Stimulated activated naive CD8-positive, alpha-beta T cell treated with anti-CD3 and anti-CD28 coated beads, Interleukin-15, Interleukin-2, amounts not matched to agents 100 U/mL and 50 U/mL, for 24 hours (primary cell): Measurements from ENCODE around the gene CDCP1.
"Not testable (repeated sequence)": the region's sequence is repeated elsewhere in the genome, so short reads cannot be mapped to it uniquely, and the experiment has no call there.

Experiments used
- ATAC-seq: fragments of 150-1000 bp; cut with Tn5 transposase; one replicate; pipeline ENCODE4 v1.10.0; 2021
- DNase-seq: peaks from one replicate; pipeline ENCODE4 v3.0.0; 2021

The CDCP1 gene

DNA sequence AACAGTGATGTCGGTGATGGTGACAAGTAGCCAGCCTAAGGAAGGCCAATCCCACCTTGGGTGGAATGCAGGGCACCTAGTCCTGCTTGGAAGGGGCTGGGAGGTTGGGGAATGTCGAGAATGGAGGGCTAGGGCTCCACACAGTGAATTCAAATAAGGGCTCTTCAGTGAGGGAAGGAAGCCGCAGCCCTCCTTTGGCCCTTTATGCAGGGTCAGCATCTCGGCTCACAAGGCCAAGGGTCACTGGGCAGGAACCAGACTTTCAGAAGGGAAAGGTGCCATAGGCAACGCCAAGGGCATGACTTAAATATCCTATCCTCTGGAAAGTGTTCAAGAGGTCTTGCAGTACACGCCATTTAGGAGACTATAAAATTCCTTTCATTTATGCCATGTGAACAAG is 63.2 kb downstream of the CDCP1 start:
- DNase-seq: no peak
- ATAC-seq: no peak

DNA sequence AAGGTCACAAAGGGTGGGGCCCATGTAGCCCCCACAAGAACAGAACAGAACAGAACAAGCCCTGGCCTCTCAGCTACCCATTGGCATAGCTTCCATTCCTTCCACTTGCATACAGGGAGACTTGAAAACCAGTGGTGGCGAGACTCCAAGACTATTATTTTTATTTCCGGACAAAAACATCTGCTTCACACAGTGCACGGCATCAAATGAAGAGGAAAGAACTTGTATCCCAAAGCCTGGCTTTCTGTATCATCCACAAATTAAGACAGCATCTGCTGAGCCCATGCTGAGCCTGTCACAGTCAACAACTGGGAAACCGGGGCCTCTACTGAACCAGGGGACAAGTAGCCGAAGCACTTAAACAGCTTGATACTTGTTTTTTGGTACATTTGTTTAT is 64.0 kb downstream of the CDCP1 start:
- DNase-seq (no peak), ATAC-seq (no peak)

DNA sequence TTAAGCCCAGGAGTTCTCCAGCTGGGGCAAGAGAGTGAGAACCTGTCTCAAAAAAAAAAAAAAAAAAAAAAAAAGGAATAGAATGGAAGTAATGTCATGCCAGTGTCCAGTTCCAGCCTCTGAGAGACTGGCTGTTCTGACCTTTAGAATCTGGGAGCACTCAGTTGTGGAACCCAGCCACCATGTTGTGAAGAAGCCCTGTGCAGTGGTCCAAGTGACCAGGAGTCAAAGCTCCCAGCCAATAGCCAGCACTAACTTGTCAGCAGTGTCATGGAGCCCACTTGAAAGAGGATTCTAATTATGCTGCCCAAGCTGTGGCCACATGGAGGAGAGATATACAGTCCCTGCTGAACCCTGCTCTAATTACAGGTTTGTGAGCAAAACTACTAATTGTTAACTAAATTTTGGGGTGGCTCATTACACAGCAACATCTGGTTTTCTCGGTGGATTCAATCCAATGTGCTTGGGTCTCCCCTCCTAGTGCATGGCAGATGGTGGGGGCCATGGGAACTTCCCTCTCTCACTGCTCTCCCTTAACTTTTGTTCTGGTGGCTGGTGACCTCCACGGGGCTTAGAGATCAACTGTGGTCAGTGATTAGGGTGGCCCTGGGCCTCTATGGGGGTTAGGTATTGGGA is 64.6 kb downstream of the CDCP1 start:
- DNase-seq: no peak
- no peak for ATAC-seq

DNA sequence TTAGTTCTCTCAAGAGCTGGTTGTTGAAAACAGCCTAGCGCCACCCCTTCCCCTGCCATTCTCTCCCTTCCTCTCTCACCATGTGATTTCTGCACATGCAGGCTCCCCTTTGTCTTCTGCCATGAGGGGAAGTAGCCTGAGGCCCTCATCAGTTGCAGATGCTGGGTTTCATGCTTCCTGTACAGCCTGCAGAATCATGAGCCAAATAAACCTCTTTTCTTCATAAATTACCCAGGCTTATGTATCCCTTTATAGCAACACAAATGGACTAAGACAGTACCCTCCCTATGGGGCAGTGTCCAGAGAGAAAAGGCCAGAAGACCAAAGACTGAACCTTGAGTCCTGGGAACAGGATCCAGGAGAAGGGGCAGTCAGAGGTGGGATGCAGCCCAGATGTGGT is 65.4 kb downstream of the CDCP1 start:
- ATAC-seq: no peak

DNA sequence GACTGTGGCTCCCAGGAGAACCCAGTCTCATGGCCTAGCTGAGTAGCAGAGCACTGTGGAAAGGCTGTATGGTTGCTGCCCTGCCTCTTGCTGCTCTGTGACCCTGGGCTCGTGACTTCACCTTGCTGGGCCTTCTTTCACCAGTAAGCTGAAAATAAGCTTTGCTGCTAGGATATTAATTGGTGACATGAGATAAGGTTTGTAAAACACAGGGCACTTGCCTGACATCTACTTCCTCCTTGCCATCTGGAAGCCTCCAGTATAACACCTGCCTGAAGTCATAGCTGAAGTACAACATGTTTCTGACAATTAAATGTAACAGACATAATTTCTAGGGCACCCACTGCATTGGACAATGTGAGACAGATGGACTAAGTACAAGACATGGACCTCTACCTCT is 66.5 kb downstream of the CDCP1 start:
- DNase-seq: no peak
- no peak for ATAC-seq

More for the DNA sequence above, 65.4 kb downstream of the CDCP1 start:
- no peak for DNase-seq

DNA sequence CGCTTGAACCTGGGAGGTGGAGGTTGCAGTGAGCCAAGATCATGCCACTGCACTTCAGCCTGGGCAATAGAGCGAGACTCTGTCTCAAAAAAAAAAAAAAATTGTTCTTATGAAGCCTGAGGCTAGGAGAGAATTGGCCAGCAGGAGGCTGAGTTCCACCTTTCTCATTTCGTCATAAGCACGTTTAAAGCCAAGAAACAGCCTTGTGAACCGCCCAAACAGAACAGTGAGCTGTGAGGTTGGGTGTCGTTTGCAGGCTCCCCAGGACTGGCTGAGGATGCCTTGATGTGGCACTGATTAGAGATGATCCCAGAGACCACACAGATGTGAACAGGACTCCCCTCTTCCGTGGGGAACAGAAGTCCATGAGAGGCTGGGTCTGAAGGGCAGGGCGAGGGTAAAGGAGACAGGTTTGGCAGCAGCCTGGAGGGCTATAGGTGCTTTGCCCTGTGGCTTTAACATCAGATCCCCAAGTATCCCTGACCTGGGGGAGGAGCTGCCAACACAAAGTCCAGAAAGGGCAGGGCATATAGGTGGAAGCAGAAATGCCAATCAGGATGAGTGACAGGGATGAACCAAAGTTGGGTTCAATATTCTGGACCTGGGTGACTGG is 67.2 kb downstream of the CDCP1 start:
- DNase-seq: no peak
- ATAC-seq: no peak

DNA sequence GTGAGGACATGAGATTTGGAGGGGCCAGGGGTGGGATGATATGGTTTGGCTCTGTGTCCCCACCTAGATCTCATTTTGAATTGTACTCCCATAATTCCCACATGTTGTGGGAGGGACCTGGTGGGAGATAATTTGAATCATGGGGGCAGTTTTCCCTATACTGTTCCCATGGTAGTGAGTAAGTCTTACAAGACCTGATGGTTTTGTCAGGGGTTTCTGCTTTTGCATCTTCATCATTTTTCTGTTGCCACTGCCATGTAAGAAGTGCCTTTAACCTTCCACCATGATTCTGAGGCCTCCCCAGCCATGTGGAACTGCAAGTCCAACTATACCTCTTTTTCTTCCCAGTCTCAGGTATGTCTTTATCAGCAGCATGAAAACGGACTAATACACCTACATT is 67.9 kb downstream of the CDCP1 start:
- ATAC-seq, DNase-seq: not testable (repeated sequence)

DNA sequence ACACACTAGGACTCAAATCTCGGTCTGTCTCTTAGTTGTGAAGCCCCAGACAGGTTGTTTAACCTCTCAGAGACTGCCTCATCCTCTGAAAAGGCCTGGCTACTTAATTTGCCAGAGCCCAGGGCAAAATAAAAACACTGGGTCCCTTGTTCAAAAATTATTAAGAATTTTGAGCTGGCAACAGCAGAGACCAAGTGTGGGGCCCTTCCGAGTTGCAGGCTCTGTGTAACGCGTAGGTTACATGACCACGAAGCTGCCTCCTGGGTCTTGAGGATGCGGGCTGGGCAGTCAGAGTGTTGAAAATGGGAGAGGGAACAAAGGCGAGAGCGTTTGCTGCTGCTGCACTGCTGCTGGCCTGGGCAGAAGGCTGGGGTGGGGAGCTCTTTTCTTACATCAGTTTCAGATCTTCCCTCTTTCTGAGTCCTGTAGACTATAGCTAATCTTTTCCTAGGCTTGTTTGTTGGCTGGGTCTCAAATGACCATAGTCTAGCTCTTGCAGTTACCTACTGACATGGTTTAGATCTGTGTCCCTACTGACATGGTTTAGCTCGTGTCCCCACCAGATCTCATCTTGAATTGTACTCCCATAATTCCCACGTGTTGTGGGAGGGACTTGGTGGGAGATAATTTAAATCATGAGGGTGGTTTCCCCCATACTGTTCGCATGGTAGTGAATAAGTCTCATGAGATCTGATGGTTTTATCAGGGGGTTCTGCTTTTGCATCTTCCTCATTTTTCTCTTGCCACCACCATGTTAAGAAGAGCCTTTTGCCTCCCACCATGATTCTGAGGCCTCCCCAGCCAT is 70.2 kb downstream of the CDCP1 start:
- DNase-seq (no peak), ATAC-seq (no peak)

DNA sequence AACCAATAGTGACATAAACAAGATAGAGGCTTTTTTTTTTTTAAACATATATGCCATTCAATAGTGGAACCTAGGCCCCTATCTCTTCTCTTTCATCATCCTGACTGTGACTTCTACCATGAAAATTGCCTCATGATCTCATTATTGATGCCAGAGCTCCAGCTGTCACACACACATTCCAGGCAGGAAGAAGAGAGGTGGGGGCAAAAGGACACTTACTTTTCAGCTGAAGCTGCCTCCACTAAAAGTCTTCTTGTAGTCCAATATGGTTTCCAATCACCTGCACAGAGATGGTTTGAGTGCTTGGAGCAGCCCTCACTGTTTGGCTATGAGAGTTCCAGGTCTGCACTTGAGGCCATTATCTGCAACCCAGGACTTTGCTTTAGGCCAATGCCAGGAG is 75.1 kb downstream of the CDCP1 start:
- DNase-seq (no peak), ATAC-seq (no peak)

DNA sequence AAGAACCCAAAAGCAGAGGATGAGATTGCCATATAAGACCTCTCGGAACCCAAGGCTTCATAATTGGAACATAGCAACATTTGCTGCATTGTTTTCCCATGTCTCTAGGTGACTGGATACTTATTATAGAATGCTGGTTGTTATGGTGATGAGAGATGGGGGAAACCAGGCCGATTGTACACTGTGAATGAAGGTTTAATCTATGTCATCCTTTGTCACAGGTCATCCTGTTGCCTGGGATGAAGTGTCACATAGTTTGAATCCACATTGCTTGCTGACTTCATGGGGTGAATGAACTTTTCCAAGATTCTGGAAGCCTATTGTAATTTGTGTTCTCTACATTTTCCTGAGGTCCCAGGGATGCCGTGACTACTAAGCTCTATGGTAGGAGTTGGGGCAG is 78.2 kb downstream of the CDCP1 start:
- DNase-seq (no peak), ATAC-seq (no peak)

DNA sequence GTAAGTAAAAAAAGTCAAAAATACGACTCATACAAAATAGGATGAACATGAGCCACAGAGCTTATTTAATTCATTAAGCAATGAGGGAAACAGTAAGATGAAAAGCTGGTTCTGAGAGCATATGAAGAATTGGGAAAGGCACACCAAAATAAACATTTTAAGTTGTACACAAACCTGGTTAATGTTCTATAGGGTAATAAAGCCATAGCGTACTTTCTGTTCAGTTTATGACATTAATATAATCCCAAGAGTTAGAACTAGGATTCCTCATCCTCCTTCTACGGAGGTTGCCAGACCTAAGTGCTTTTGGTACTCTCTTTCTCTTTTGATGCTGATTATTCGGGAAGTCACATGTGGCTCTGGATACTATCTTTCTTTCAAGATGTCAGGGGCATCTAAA is 78.7 kb downstream of the CDCP1 start:
- ATAC-seq (no peak), DNase-seq (no peak)

DNA sequence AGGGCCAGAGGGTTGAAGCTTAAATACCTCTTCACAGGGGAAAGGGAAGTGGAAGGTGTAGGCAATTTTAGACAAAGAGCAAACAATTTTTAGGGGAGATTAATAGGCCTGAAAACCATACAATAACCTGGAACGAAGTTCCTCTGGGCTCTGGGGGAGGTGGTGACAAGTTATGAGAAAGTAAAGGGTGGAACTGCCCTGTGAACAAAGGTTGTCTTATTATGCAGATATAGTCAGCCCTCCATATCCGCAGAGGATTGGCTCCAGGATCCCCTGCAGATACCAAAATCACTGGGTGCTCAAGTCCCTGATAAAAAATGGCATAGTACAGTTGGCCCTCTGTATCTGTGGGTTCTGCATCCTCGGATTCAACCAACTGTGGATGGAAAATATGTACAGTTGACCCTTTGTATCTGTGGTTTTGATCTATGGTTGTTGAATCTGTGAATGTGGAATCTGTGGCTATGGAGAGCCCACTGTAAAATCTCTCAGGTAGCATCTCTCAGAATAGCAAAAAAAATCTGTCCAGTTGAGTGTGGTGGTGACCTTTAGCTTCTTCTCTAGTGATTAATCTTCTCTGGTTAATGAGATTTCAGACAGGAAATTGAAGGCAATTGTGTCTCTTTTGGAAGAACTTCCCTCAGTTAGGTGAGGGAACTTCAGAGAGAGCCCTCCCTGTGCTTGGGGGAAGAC is 79.9 kb downstream of the CDCP1 start:
- DNase-seq (no peak), ATAC-seq (peak; percentile 67)

DNA sequence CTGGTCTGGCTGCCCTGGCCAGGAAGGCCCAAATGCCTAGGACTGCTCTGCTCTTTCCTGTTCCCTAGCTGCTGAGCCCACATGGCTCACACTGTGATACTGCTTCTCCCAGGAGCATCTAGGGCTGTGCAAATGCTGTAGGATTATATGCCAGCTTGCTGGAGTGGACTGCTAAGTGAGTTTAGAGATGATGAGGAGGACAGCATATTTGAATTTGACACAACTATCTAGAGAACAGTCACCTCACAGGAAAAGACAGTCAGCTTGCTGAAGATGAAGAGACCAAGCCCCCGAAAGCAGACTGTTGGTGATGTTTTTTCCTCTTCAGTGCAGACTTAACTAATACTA is 80.8 kb downstream of the CDCP1 start:
- DNase-seq (no peak), ATAC-seq (no peak)

DNA sequence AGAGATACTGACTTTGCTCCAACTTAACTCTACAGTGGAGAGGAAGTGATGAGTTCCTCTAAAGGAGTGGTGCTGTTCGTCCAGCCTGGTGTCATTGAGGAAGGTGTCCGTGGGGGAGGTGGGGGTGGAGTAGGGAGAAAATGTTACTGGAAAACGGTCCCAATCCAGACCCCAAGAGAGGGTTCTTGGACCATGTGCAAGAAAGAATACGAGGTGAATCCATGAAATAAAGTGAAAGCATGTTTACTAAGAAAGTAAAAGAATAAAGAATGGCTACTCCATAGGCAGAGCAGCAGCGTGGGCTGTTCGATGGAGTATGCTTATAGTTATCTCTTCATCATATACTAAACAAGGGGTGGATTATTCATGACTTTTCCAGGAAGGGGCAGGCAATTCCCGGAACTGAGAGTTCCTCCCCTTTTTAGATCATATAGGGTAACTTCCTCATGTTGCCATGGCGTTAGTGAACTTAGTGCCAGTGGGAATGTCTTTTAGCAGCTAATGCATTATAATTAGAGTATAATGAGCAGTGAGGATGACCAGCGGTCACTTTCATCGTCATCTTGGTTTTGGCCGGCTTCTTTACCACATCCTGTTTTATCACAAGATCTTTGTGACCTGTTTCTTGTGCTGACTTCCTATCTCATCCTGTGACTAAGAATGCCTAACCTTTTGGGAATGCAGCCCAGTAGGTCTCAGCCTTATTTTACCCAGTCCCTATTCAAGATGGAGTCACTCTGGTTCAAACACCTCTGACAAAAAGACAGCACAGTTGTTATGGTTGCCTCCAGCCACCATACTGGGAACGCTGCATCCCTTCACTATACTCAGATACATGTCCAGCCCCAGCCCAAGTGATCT is 81.4 kb downstream of the CDCP1 start:
- DNase-seq (peak; percentile 67), ATAC-seq (peak; percentile 74)

DNA sequence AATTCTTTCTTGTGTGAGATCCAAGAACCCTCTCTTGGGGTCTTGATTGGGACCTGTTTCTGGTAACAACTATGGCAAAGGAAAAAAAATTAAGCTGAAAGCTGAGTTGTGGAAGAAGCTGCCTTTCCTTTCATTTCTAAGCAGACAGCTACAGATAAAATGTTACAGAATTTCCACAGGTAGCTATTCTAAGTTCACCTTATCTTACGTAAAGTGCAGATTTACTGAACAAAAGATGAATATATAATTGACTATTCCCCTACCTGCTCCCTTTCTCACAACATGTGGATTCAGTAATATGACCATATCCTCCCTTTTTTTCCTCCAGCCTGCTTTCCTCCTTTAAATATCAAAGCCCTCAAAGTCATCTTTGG is 83.5 kb downstream of the CDCP1 start:
- DNase-seq: no peak
- no peak for ATAC-seq

DNA sequence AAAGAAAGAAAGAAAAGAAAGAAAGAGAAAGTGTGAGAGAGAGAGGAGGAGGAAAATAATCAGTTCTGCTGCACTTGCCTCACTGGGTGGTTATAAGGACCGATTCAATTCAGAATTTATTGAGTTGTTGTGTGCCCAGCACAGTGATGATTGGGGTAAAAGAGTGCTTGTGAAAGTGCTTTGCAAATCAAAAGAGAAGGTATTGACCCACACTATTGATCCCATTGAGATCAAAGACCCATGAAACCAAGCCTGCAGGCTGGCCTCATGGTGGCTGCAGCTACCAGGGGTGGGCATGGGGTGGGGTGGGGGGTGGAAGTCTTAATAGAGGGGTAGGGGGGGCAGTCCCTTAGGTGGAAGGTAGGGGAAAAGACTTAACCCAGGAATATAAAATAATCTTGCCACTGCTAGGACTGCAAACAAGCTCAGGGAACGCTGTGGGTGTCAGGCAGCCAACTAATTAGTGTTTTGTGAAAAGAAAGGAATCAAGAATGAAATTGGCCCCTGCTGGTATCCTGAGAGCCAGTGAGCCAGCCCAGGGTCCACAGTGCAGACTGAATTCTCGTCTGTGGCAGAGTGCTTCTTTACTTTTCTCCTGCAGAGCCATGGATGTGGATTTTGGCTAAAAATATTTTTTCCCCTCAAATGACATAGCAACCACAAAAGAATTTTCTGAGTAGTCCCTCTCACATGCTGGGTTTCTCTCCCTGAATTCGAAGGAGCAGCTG is 85.8 kb downstream of the CDCP1 start:
- ATAC-seq (no peak), DNase-seq (no peak)

DNA sequence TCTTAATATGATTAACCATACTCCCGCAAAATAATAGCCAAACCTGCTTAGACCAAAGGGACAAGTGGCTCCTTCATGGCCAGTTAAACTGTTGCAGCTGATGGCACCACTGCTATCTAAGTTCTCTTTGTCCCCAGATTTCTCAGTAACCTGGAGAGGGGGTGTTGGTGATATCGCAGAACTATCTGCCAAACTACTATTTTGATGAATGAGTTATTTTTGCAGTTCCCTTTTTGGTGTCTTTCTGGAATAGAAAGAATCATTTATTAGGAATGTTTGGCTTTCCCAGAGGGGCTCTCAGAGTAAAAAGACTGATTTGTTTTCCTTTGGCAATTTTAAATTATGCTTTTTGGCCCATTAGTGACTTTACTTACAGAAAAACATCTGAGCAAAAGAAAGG is 87.0 kb downstream of the CDCP1 start:
- ATAC-seq: no peak
- DNase-seq: no peak

DNA sequence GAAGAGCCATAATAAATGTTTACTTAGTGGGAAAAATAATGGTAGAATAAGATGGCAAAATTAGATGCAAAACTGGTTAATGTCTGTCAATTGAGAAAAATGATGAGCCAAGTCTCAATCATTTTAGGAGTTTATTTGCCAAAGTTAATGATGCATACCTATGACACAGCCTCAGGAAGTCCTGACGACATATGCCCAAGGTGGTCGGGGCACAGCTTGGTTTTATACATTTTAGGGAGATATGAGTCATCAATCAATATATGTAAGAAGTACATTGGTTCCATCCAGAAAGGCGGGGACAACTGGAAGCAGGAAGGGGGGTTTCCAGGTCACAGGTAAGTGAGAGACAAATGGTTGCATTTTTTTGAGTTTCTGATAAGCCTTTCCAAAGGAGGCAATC is 88.6 kb downstream of the CDCP1 start:
- DNase-seq (peak; percentile 29), ATAC-seq (no peak)

DNA sequence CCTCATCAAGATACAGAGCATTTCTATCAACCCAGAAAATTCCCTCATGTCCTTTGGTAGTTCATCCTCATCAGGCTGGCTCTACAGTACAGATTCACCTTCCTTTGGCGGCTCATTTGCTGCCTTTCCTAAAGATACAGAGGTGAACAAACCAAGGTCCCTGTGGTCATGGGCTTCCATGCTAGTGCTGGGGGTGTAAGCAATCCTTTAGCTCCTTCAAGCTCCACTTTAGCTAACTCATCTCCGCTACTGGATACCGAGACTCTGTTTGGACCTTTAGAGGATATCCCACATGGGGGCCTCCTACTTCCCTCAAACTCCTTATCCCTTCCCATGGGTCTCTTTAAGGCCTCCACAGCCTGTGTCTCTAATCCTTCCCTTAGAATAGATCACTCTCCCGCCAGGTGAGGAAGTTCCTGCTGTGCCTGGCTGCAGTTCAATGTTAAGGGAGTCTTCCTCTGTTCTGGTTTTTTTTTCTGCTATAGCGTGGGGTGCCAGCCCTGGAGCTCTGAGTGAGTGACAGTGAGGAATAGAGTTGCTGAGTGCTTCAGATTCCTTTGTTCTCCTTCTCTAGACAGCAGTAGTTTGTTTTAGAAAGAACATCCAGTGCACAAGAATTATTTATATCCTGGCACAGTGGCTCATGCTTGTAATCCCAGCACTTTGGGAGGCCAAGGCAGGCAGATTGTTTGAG is 89.4 kb downstream of the CDCP1 start:
- ATAC-seq (no peak), DNase-seq (no peak)

DNA sequence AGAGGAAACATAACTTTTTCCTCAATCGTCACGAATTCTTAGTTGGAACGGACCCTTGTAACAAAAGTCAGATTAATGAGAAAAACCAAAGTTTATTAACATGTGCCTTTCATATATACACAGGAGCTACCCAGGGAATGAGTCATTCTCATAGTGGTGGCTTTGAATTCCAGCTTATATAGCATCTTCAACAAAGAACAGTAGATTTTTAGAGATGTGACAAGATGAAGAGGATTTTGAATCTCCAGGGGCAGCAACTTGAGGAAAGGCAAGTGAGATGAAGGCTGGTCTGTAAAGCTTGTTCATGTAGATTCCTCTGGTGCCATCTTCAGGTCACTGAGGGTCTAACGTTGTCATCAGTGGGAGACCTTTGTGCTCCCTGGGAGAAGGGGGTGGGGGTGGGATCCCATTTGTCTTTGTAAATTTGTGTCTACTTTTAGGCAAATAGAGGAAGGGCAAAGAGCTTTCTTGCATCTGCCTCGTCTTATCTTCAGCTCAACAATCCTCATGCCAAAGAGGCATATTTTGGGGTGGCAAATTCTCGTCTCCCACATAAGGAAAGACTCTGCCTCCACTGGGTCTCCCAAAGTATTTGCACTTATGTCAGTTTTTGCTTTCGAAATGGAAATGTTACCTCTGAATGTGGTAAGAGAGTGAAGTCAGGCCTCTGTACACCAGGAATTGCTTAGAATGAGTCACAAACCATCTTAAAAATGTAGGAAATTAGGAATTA is 90.6 kb downstream of the CDCP1 start:
- ATAC-seq: peak; percentile 66
- DNase-seq: no peak
